ENCODE results near the gene ZNF649.
A peak's percentile ranks its signal among the peaks of the same experiment; 100 is the strongest.

ZNF649 gene

GRCh38 chr19:51905206-51905605 is 389 bp upstream of the ZNF649 start:
- H3K27me3 ChIP-seq (ENCODE audit: control insufficient read depth in 1 of 2, insufficient read depth in 1 of 2, low read length in 2 of 2), result peaks cover 0 to 3% of the 10 kb centered on the region in 2 experiments
- H4K8ac ChIP-seq (ENCODE audit: low read length), result no peak overlapping the region
- H2BK15ac ChIP-seq (ENCODE audit: low read depth, poor library complexity, severe bottlenecking), result no peak overlapping the region
- H2AFZ ChIP-seq (ENCODE audit: low read depth, low read length), result no peak overlapping the region
- no peak overlapping the region for H4K91ac ChIP-seq (ENCODE audit: low read length)
- no peak overlapping the region for H2BK5ac ChIP-seq (ENCODE audit: low read depth, low read length, poor library complexity, severe bottlenecking)
- H3K14ac ChIP-seq (ENCODE audit: low read length in 2 of 2), result no peak overlapping the region
- no peak overlapping the region for H3K4ac ChIP-seq (ENCODE audit: low read depth in 1 of 2, low read length in 2 of 2)
- peak overlapping the region in 1 of 2 experiments; percentile 94 for H3K4me3 ChIP-seq (ENCODE audit: insufficient read depth in 1 of 2, low read depth in 1 of 2, low read length in 2 of 2)
- no peak overlapping the region for H2BK12ac ChIP-seq (ENCODE audit: low read length in 2 of 2)
- H3K27ac ChIP-seq (ENCODE audit: low read length, poor library complexity, severe bottlenecking), result no peak overlapping the region
- H3K9me3 ChIP-seq (ENCODE audit: control insufficient read depth, low read length), result peaks cover 22% of the 10 kb centered on the region
- no peak overlapping the region for H2BK120ac ChIP-seq (ENCODE audit: low read depth, low read length)
- DNase-seq, result no peak
- H3K9ac ChIP-seq (ENCODE audit: low read length), result no peak overlapping the region
- H3K4me1 ChIP-seq (ENCODE audit: control insufficient read depth, insufficient read depth, low read depth, low read length), result no peaks in the 10 kb centered on the region
- H3K18ac ChIP-seq (ENCODE audit: low read depth in 1 of 2, low read length in 2 of 2), result no peak overlapping the region
- 50% methylated on average over 1 of the region's 3 CpGs for WGBS
- peaks cover 1 to 9% of the 10 kb centered on the region in 2 experiments for H3K36me3 ChIP-seq (ENCODE audit: control insufficient read depth in 1 of 2, insufficient read depth in 2 of 2, low read depth in 1 of 2, low read length in 2 of 2)
- H3K4me2 ChIP-seq (ENCODE audit: low read length, poor library complexity, severe bottlenecking), result no peak overlapping the region
- H2AK5ac ChIP-seq (ENCODE audit: low read length, severe bottlenecking), result no peak overlapping the region
- H3K79me1 ChIP-seq (replicated peaks; ENCODE audit: low read length, poor library complexity, severe bottlenecking), result peaks cover 20% of the 10 kb centered on the region
- H3K23ac ChIP-seq (ENCODE audit: low read length in 2 of 2), result no peak overlapping the region

- Histone ChIP-seq H3K14ac (ENCODE audit: low read length in 2 of 2) (no peak overlapping the region), H2AFZ (ENCODE audit: low read depth, low read length) (no peak overlapping the region), H3K9ac (ENCODE audit: low read length) (no peak overlapping the region), H3K27me3 (ENCODE audit: control insufficient read depth in 1 of 2, insufficient read depth in 1 of 2, low read length in 2 of 2) (peaks cover 0 to 3% of the 10 kb centered on the region in 2 experiments), H3K36me3 (ENCODE audit: control insufficient read depth in 1 of 2, insufficient read depth in 2 of 2, low read depth in 1 of 2, low read length in 2 of 2) (peaks cover 18 to 24% of the 10 kb centered on the region in 2 experiments), H3K4ac (ENCODE audit: low read depth in 1 of 2, low read length in 2 of 2) (no peak overlapping the region), H3K9me3 (ENCODE audit: control insufficient read depth, low read length) (peaks cover 35% of the 10 kb centered on the region), H2BK5ac (ENCODE audit: low read depth, low read length, poor library complexity, severe bottlenecking) (no peak overlapping the region), H3K23ac (ENCODE audit: low read length in 2 of 2) (no peak overlapping the region), H2AK5ac (ENCODE audit: low read length, severe bottlenecking) (no peak overlapping the region), H3K18ac (ENCODE audit: low read depth in 1 of 2, low read length in 2 of 2) (no peak overlapping the region), H2BK15ac (ENCODE audit: low read depth, poor library complexity, severe bottlenecking) (no peak overlapping the region), H2BK12ac (ENCODE audit: low read length in 2 of 2) (no peak overlapping the region), H4K8ac (ENCODE audit: low read length) (no peak overlapping the region), H3K79me1 (replicated peaks; ENCODE audit: low read length, poor library complexity, severe bottlenecking) (peaks cover 34% of the 10 kb centered on the region), H4K91ac (ENCODE audit: low read length) (no peak overlapping the region), H3K4me3 (ENCODE audit: insufficient read depth in 1 of 2, low read depth in 1 of 2, low read length in 2 of 2) (no peak overlapping the region), H2BK120ac (ENCODE audit: low read depth, low read length) (no peak overlapping the region), H3K4me1 (ENCODE audit: control insufficient read depth, insufficient read depth, low read depth, low read length) (no peaks in the 10 kb centered on the region), H3K4me2 (ENCODE audit: low read length, poor library complexity, severe bottlenecking) (no peak overlapping the region), H3K27ac (ENCODE audit: low read length, poor library complexity, severe bottlenecking) (no peak overlapping the region)
- DNase-seq, result no peak
- 68% methylated on average over 8 of the region's 8 CpGs for WGBS
Measured at GRCh38 chr19:51903192-51903591, 1.6 kb downstream of the ZNF649 start.

GRCh38 chr19:51901860-51902259 is 3.0 kb downstream of the ZNF649 start:
- Histone ChIP-seq H3K36me3 (ENCODE audit: control insufficient read depth in 1 of 2, insufficient read depth in 2 of 2, low read depth in 1 of 2, low read length in 2 of 2) (peaks cover 30 to 32% of the 10 kb centered on the region in 2 experiments), H3K23ac (ENCODE audit: low read length in 2 of 2) (no peak overlapping the region), H3K14ac (ENCODE audit: low read length in 2 of 2) (no peak overlapping the region), H2AK5ac (ENCODE audit: low read length, severe bottlenecking) (no peak overlapping the region), H4K8ac (ENCODE audit: low read length) (no peak overlapping the region), H3K9me3 (ENCODE audit: control insufficient read depth, low read length) (peaks cover 42% of the 10 kb centered on the region), H3K4me1 (ENCODE audit: control insufficient read depth, insufficient read depth, low read depth, low read length) (no peaks in the 10 kb centered on the region), H2AFZ (ENCODE audit: low read depth, low read length) (no peak overlapping the region), H2BK12ac (ENCODE audit: low read length in 2 of 2) (no peak overlapping the region), H3K9ac (ENCODE audit: low read length) (no peak overlapping the region), H2BK15ac (ENCODE audit: low read depth, poor library complexity, severe bottlenecking) (no peak overlapping the region), H3K27me3 (ENCODE audit: control insufficient read depth in 1 of 2, insufficient read depth in 1 of 2, low read length in 2 of 2) (no peaks in the 10 kb centered on the region), H2BK120ac (ENCODE audit: low read depth, low read length) (no peak overlapping the region), H2BK5ac (ENCODE audit: low read depth, low read length, poor library complexity, severe bottlenecking) (no peak overlapping the region), H4K91ac (ENCODE audit: low read length) (no peak overlapping the region), H3K4me2 (ENCODE audit: low read length, poor library complexity, severe bottlenecking) (no peak overlapping the region), H3K79me1 (replicated peaks; ENCODE audit: low read length, poor library complexity, severe bottlenecking) (peaks cover 42% of the 10 kb centered on the region), H3K4me3 (ENCODE audit: insufficient read depth in 1 of 2, low read depth in 1 of 2, low read length in 2 of 2) (no peak overlapping the region), H3K4ac (ENCODE audit: low read depth in 1 of 2, low read length in 2 of 2) (no peak overlapping the region), H3K18ac (ENCODE audit: low read depth in 1 of 2, low read length in 2 of 2) (no peak overlapping the region), H3K27ac (ENCODE audit: low read length, poor library complexity, severe bottlenecking) (no peak overlapping the region)
- 97% methylated on average over 3 of the region's 4 CpGs for WGBS
- no peak for DNase-seq

- Histone ChIP-seq H3K4me1 (ENCODE audit: control insufficient read depth, insufficient read depth, low read depth, low read length) (peaks cover 2% of the 10 kb centered on the region), H3K4me3 (ENCODE audit: insufficient read depth in 1 of 2, low read depth in 1 of 2, low read length in 2 of 2) (peak overlapping the region in 1 of 2 experiments; percentile 58), H3K23ac (ENCODE audit: low read length in 2 of 2) (no peak overlapping the region), H2BK12ac (ENCODE audit: low read length in 2 of 2) (no peak overlapping the region), H2AFZ (ENCODE audit: low read depth, low read length) (no peak overlapping the region), H3K4ac (ENCODE audit: low read depth in 1 of 2, low read length in 2 of 2) (no peak overlapping the region), H3K27ac (ENCODE audit: low read length, poor library complexity, severe bottlenecking) (no peak overlapping the region), H3K36me3 (ENCODE audit: control insufficient read depth in 1 of 2, insufficient read depth in 2 of 2, low read depth in 1 of 2, low read length in 2 of 2) (peaks cover 35 to 68% of the 10 kb centered on the region in 2 experiments), H2BK15ac (ENCODE audit: low read depth, poor library complexity, severe bottlenecking) (no peak overlapping the region), H2BK5ac (ENCODE audit: low read depth, low read length, poor library complexity, severe bottlenecking) (no peak overlapping the region), H3K18ac (ENCODE audit: low read depth in 1 of 2, low read length in 2 of 2) (no peak overlapping the region), H4K8ac (ENCODE audit: low read length) (no peak overlapping the region), H2AK5ac (ENCODE audit: low read length, severe bottlenecking) (no peak overlapping the region), H4K91ac (ENCODE audit: low read length) (no peak overlapping the region), H3K9ac (ENCODE audit: low read length) (no peak overlapping the region), H3K27me3 (ENCODE audit: control insufficient read depth in 1 of 2, insufficient read depth in 1 of 2, low read length in 2 of 2) (no peaks in the 10 kb centered on the region), H3K79me1 (replicated peaks; ENCODE audit: low read length, poor library complexity, severe bottlenecking) (peaks cover 2% of the 10 kb centered on the region), H3K9me3 (ENCODE audit: control insufficient read depth, low read length) (peaks cover 82% of the 10 kb centered on the region), H2BK120ac (ENCODE audit: low read depth, low read length) (no peak overlapping the region), H3K14ac (ENCODE audit: low read length in 2 of 2) (no peak overlapping the region), H3K4me2 (ENCODE audit: low read length, poor library complexity, severe bottlenecking) (no peak overlapping the region)
- 98% methylated on average over 9 of the region's 10 CpGs for WGBS
- peak; percentile 11 for DNase-seq
Measured at GRCh38 chr19:51891193-51891747, 13.5 kb downstream of the ZNF649 start.
